GM21717 (cell line): Measurements from ENCODE around the gene ZFAND2B.
"Not testable (repeated sequence)": the region's sequence is repeated elsewhere in the genome, so short reads cannot be mapped to it uniquely, and the experiment has no call there.

Source experiments
- ATAC-seq: cut with Tn5 transposase; IDR thresholded peaks from one replicate; pipeline ENCODE4 v1.9.1; 2021; ENCODE audit warnings: mild to moderate bottlenecking, moderate library complexity; ENCODE audit not compliant: unreplicated experiment

ZFAND2B gene

DNA sequence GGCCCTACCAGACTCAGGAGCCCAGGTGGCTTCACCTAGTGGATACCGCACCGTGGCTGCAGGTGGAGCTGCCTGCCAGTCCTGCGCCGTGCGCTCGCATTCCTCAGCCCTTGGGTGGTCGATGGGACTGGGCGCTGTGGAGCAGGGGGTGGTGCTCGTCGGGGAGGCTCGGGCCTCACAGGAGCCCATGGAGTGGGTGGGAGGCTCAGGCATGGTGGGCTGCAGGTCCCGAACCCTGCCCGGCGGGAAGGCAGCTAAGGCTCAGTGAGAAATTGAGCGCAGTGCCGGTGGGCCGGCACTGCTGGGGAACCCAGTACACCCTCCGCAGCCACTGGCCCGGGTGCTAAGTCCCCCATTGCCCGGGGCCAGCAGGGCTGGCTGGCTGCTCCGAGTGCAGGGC, 5.3 kb upstream of the ZFAND2B start:
- not testable (repeated sequence) for ATAC-seq

DNA sequence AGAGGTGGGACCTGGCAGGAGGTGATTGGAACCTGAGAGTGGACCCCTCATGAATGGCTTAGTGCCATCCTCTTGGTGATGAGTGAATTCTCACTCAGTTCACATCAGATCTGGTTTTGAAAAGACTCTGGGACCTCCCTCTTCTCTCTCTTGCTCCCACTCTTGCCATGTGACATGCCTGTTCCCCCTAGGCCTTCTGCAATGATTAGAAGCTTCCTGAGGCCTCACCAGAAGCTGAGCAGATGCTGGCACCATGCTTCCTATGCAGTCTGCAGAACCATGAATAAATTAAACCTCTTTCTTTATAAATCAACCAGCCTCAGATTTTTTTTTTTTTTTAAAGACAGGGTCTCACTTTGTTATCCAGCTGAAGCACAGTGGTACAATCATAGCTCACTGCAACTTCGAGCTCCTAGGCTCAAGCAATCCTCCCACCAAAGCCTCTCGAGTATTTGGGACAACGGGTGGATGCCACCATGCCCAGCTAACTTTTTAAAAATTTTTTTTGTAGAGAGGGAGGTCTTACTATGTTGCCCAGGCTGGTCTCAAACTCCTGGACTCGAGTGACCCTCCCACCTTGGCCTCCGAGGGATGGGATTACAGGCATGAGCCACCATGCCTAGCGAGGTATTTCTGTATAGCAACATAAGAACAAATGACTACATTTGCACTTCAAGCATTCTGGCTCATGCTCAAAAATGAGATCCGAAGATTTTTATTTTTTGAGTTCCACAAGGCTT, 2.0 kb upstream of the ZFAND2B start:
- no peak for ATAC-seq

DNA sequence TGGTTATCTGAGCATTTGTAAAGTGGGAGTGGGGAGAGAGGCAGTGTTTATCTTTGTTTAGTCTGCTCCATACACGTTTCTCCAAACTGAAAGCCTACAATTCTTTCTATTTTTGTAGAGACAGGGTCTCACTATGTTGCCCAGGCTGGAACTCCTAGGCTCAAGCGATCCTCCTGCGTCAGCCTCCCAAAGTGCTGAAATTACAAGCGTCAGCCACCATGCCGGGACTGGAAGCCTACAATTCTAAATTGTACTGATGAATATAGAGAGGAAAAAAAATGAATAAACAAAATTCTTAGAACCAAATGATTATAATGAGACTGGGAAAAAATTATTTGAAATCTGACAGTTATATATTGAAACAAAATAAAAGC, 1.4 kb upstream of the ZFAND2B start:
- no peak for ATAC-seq

DNA sequence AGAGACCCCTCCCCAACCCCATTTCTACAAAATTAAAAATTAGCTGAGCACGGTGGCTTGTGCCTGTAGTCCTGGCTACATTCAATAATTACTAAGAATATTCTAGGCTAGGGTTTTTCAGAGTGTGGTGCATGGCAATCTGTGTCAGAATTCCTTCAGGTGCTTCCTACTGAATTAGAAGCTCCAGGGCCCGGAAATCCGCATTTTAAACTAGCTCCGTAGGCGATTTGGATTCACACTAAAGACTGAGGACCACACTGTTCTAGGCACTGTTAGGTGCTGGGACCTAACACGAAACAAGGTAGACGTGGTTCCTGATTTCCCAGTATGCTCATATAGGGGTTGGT, 628 bp upstream of the ZFAND2B start:
- no peak for ATAC-seq

- no peak for ATAC-seq
Observed at GRCh38 chr2:219207134-219207883, 727 bp downstream of the ZFAND2B start.

GRCh38 chr2:219207884-219208740, 1.5 kb downstream of the ZFAND2B start:
- no peak for ATAC-seq

DNA sequence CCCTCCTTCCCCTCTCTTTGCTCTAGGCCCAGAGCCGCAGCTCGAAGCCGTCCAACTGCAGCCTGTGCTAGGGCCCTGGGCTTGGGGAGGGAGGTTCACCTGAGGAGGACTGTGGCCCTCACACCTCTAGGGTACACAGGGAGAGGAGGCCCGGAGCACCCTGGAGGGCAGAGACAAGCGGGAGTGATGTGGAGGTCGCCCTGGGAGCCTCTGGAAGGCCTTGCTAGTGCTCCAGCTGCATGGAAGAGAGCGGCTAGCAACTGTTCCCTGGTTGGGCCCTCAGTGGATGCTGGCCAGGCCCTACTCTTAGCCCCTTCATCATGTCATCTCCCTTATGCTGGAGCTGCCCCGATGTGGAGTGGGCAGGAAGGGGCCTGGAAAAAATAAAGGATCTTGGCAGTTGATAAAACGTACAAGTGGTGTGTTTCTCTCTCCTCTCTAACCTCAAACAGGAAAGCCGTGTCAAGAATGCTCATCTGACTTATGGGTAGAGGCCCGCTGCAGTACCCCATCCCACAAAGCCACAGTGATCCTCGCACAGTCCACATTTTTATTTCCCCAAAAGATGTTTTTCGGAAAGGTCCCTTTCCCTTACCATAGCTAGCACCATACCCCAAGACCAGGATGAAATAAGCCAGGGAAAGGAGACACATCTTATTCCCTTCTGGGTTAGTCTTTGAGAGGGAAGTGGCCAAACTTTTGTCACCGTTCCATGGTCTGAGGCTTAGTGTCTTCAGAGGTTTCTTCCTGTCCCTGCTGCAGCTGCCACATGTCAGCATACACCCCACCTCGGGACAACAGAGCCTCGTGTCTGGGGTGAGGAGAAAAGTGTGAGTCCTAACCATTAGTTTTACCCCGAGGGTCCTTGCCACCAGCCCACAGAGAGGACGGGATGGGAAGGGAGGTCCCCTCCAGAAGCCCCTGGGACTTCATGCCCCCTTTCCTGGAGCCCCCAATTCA, 2.9 kb downstream of the ZFAND2B start:
- no peak for ATAC-seq

GRCh38 chr2:219210196-219210885, 3.8 kb downstream of the ZFAND2B start:
- no peak for ATAC-seq

DNA sequence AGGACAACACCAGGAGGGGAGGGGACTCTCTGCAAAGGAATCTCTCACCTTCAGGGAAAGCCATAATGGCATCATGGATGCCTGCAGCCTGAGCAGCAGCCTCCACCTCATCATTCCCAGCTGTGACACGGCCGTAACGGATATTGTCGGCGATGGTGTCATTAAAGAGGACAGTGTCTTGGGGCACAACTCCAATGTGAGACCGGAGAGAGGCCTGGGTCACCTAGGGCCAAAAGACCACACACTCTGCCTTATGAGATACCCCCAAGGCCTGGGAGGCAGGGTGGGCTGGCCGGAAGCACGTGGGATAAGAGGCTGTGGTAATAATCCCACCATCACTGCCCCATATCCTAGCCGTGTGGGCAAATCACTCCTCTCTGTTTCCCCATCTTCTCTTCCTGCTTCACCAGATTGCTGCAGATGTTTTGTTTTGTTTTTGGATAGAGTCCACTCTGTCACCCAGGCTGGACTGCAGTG, 4.3 kb downstream of the ZFAND2B start:
- ATAC-seq = no peak

GRCh38 chr2:219213026-219213415, 6.4 kb downstream of the ZFAND2B start:
- ATAC-seq = no peak

- no peak for ATAC-seq
Observed at GRCh38 chr2:219213486-219214071, 7.0 kb downstream of the ZFAND2B start.

DNA sequence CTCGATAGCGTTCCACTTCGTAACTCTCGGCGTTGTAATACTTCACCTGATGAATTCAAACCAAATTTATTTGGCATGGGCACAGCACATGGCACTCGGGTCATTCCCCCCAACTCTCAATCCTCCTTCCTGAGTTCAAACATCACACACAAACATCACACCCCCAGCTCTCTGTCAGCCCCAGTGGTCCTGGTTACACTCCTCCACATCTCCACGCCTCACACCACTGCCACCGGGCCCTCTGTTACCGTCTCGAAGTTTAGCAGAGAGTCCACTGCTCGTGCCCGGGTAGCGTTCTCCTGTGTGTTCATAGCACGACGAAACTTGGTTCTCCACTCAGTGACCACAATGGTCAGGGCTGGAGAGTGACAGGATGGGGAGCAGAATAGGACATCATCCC, 7.6 kb downstream of the ZFAND2B start:
- ATAC-seq = no peak

DNA sequence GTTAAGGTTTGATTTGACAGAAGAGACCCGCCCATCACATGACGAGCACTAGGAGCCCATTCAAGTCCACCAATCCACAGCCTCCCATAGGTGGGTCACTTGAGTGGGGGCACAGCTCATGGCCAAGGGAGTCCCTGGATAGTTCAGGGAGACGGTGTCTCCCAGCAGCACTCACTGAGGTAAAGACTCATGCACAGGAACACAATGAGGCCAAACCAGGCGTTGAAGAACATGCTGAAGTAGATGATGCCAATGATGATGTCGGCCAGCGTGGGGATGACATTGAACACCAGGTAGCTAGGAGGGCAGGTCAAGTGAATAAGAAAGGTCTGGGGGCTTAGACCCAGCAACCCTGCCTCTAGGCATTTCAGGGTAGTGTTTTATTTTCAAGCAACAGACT, 8.2 kb downstream of the ZFAND2B start:
- no peak for ATAC-seq

DNA sequence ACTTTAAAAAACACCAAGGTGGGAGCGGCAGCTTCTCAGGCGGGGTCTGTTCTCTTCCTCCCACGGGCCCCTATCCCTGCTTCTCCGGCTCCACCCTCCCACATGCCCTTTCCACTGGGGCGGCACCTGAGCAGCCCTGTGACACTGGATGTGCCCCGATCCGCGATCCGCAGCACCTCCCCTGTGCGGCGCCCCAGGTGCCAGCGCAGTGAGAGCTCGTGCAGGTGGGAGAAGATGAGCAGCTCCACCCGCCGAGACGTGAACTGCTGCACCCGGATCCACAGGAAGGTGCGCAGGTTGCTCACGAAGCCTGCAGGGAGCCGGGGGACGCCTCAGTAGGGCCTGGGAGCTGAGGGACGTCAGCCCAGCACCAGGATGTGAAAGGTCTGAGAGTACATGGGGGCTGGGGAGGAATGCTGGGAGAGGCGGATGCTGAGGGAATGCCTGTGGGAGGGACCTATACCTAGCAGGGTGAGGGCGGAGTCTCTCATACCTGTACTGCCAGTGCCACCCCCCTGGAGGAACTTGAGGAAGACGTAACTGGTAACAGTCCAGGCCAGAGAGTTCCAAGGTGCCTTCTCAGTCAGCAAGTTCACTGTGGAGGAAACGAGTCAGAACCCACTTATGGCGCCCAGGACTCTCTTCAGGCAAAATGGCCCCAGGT, 9.4 kb downstream of the ZFAND2B start:
- ATAC-seq = no peak

- no peak for ATAC-seq
Observed at GRCh38 chr2:219216535-219216915, 9.9 kb downstream of the ZFAND2B start.

DNA sequence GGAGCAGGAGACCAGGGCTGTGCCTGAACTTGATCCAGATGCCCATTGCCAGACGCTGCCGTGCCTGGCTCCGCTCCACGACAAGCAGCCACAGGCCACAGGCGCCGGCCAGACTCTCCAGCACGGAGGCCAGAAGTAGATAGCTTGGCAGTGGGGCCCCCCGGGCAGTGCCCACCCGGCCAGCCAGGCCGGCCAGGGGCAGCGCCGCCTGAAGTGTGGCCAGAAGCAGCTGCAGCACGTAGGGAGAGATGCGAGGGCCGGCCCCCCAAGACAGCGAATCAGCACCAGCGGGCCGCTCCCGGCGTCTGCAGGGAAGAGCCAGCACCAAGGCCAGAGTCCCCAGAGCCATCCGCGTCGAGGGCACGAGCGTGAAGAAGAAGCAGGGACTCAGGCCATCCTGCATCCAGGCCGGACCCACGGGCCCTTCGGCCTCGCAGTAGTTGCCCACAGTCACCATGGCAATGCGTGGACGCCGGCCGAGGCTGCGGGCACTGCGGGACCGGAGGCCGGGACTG, 11.7 kb downstream of the ZFAND2B start:
- peak; percentile 20 for ATAC-seq

- peak; percentile 78 for ATAC-seq
Observed at GRCh38 chr2:219218732-219219701, 12.4 kb downstream of the ZFAND2B start, which contains the start of gene ABCB6. Gene ABCB6, minus strand, starts transcription at chr2:219218958. Its CDS starts 285 bp downstream, at chr2:219218673.
